ENCODE measurements around the gene ITPRIP.

The ITPRIP gene

DNA sequence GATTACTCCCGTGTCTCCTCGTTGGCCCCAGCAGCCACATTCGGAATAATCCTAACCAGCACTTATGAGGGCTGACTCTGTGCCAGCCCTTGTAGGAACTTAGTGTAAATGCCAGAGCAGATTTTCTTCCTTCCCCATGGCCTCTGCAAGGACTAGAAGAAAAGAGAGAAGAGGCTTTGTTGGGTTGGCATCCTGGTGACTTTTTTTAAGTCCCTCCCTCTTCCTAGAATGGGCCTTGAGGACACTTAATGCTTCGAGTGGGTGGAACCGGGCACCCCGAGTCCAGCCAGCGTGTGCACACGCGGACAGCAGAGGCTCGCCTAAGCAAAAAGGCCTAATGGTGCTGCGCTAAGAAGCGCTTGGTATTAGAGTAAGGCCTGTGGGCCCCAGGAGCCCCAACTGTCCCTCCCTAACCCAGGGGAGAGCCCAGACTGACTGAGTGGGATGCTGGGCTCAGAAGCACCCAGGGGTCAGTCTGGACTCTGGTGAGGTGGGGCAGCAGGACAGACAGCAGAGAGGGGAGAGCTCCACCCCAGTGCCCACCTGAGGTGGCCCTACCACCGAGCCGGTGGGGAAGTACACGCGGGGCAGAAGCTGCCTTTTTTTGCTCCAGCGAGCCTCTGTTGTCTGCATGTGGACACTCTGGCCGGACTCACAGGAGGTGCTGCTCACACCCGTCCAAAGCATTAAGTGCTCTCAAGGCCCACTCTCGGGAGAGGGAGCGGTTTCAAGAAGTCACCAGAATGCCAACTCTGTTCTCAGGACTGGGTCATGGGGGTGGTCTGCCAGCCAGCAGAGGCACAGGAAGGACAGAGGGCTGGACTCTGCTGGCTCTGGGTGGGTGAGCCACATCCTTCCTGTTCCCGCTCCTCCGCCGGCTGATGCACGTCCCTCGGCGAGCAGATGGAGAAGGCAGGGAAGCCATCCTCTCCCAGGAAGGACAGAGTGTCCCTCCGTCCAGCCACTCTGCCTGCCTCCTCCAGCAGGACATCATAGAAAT is 12.5 kb downstream of the ITPRIP start:
- no peak for DNase-seq

DNA sequence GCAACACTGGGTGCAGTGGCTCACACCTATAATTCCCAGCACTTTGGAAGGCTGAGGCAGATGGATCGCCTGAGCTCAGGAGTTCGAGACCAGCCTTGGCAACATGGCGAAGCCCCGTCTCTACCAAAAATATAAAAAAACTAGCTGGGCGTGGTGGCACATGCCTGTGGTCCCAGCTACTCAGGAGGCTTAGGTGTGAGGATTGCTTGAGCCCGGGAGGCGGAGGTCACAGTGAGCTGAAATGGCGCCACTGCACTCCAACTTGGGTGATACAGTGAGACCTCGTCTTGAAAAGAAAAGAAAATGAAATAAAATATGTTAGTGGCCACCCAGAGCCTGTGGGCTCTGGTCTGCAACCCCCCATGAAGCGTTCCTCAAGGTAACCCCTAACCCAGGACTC is 13.3 kb downstream of the ITPRIP start:
- DNase-seq = no peak

GRCh38 chr10:104324221-104324686 is 14.0 kb downstream of the ITPRIP start:
- DNase-seq = no peak

DNA sequence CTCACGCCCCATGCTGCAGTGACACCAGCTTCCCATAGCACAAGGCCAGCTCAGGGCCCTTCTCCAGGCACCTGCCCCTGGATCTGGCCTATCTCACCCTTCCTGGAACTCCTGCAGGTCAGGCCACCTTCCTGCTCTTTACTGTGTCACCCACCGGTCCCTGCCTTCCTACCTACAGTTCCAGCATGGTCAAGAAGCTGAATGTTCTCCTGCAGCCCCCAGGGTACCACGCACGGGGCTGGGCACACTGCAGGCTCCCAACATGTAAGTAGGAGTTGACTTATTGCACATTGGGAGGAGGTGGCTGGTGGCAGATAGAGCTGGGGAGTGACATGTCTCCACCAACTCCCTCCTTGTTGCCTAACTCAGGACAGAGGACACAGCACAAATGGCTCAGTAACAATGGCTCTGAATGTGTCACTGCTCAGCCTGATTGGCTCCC is 14.5 kb downstream of the ITPRIP start:
- DNase-seq = no peak

- no peak for DNase-seq
Observed at GRCh38 chr10:104323085-104323484, 15.2 kb downstream of the ITPRIP start.

DNA sequence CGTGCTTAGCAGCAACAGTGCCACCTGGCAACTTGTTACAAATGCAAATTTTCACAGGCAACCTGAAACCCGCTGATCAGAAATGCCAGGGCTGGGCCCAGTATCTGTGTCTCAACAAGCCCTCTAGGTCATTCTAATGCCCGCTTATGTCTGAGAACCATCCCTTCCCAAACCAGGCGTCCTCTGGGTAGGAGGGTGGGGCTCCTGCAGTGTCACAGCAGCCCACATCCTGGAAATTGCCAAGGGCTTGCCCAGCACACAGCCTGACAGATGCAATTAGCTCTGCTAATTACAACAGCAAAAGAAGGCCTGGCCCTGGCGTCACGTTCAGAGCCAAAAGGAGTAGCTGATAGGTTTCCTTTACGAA is 15.9 kb downstream of the ITPRIP start:
- no peak for DNase-seq

DNA sequence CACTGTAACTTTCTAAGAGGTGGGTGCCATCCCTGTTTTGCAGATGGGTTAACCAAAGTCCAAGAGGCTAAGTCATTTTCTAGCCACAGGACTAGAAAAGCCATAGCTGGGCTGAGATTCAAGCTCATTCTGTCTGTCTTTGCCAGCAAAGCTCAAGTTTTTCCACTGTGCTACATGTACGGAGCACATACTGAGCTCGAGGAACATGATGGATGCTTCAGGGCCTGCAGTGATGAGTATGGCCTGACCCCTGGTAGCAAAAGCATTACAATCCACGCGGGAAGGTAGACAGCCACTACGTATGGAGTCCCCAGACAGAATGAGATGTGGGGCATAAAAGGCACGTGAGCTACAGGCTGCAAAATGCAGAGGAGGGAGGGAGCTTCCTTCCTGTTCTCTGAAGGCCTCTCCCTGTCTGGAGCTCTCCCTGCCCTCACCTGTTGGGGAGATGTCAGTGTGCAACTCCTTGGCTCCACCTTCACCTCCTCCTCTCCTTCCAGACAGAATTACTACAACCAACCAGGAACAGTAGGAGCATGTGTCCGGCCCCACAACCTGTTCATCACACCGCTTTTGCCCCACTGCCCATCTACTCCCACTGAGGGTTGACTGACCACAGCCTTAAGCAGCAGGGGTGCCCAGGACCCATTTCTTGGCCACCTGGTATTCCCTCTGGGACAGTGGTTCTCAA is 16.4 kb downstream of the ITPRIP start:
- DNase-seq = no peak

DNA sequence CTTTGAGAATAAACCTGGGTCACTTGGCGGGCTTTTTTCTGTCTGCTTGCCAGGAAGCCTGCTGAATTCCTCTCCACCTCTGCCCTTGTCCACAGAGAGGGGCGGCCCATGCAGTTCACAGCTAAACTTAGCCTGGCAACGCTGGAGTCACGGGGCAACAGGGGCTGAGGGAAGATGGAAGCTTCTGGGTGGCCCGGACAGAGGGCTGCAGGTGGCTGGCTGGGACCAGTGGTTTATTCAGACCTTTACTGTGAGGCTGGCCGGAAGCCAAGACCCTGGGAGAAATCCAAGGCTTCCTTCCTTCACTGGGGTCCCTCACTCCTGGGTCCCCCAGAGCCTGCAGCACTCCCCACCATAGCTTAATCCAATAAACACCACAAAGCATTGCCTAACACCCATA is 17.0 kb downstream of the ITPRIP start:
- no peak for DNase-seq

DNA sequence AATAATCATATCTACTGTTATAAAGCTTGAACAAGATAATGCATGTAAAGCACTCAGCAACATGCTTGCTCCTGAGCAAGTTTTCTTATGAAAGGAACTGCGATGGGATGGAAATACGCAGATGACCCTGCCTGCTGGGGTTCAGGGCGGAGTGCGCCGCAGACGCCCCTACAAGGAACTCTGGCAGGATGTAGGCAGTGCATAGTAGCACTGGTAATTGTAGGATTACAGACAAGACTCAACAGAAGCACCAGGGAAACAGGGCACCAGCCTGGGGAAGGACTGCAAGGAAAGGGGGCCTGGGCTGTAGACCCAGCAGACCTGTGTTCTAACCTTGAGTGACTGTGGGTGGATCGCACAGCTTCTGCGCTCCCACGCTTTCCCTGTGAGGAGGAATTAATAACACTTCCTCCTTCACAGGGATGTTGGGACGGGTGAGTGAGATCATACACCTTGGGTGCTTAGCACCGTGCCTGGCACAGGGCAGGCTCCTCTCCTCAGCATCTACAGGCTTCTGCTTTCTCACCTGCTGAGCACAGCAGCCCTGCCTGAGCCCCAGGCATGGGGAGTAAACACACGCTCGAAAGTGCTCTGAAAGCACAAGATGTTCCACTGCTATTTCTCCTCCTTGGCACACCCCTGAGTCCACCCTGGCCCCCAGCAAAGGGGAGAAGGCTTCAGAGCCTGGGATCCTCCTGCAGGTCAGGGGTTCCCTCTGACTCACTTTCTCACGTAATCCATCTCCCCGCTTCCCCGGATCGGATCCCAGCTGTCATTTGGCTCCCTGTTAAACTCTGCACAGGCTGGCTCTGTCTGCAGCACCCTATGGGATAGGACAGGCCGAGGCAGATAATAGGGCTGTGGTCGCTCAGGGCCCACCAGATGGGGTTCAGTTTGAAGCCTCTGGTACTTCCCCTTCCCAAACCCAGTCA is 19.2 kb downstream of the ITPRIP start:
- DNase-seq = no peak

DNA sequence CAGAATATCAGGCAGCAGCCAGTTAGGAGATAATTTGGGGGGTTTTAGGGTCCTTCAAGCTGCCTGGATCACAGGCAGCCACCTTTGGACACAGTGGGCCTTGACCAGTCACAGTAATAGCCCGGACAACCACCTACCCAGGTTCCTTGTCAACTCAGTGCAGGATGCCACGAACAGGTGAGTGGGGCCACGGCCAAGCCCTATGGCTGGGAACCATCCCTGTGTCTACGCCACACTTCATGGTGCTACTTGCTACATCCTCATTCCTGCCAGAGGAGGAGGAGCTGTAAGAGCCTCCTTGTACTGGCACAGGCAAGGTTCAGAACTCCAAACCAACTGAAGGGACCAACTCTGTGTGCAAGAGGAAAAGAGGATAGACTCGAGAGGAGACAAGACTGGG is 19.9 kb downstream of the ITPRIP start:
- DNase-seq = no peak

GRCh38 chr10:104317726-104318299 is 20.5 kb downstream of the ITPRIP start:
- no peak for DNase-seq

DNA sequence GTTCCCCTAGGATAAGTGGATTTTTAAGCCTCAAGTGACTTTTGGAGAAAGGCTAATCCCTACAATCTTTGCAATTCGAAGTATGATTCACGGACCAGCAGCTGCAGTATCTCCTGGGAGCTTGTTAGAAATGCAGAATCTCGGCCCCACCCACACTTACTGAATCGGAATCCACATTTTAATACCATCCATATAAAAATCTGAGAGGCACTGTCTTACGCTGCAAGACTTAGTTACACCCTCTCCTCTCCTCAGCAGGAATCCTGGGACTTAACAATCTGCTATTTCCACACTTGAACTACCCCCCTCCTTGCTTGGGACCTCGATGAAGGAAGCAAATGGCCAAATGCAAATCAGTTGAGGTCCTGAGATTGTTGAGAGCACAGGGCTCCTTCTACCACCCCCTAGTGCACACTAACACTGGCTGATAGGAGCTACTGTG is 21.0 kb downstream of the ITPRIP start:
- no peak for DNase-seq

DNA sequence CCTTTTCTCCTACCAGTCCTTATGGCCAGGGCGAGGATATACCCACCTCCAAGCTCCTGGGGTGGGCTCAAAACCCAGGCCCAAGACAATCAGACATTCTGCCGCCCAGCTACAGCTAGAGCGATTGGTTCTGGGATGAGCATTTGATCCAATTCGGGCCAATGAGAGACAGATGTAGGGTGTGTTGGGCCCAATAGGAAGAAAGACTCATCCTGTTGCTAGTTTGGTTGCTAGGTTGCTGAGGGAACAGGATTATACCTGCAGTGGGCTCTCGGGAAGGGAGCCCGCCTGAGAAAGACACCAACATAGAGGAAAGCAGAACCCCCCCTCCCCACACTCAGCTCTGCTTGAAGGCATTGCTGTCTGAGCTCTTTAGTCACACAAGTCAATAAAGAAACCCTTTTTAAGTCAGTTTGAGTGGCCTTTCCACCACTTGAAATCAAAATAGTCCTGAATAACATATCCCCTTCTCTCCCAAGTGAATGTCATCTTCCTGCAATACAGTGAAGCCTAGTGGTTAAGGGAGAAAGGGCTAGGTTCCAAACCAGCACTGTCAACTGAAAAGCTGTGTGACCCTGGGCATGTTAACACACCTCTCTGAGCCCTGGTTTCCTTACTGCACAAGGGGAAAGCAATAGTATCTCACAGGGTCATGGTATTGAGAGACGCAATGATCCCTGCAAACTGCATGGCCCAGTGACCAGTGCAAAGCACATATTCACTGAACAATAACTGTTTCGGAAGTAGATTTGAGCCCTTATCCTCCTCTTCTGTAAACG is 21.8 kb downstream of the ITPRIP start:
- DNase-seq = no peak

GRCh38 chr10:104315486-104315921 is 22.8 kb downstream of the ITPRIP start:
- DNase-seq = no peak

DNA sequence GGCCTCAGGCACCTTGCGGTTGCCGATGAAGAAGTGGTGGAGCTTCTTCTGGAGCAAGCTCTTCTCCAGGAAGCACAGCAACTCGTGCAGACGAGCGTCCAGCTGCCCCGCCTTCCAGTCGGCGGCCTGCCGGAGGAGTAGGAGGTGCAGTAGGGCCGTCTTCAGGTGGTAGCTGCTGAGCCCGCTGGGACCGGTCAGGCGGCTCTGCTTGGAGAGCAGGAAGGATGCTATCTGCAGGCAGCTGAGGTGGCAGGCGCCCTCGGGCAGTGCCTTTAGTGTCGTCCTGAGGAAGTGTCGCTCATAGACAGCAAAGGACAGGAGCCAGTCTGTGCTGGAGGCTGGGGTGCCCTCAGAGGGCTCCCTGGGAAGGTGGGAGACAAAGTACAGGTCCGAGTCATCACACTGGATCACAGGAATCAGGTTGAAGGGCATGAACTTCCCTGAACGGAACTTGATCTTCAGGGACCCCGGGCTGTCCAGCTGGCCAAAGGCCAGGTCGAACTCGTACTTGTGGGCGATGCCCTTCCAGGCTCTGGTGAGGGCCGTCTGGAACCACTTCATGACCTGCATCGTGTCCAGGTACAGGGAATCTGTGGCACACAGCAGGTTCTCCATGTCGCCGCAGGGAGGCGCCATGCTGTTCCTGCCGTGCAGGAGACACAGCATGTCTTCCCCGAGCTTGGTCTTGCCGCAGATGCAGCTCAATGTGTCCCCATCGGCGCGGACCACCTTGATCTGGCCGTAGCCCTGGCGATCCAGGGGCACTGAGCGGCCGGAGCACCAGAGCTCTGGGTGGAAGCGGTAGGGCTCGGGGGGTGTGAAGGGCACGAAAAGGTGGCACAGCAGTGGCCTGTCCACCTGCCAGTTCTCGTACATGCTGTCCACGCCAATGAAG is 23.4 kb downstream of the ITPRIP start:
- DNase-seq = no peak

GRCh38 chr10:104311184-104311720 is 27.0 kb downstream of the ITPRIP start:
- no peak for DNase-seq

DNA sequence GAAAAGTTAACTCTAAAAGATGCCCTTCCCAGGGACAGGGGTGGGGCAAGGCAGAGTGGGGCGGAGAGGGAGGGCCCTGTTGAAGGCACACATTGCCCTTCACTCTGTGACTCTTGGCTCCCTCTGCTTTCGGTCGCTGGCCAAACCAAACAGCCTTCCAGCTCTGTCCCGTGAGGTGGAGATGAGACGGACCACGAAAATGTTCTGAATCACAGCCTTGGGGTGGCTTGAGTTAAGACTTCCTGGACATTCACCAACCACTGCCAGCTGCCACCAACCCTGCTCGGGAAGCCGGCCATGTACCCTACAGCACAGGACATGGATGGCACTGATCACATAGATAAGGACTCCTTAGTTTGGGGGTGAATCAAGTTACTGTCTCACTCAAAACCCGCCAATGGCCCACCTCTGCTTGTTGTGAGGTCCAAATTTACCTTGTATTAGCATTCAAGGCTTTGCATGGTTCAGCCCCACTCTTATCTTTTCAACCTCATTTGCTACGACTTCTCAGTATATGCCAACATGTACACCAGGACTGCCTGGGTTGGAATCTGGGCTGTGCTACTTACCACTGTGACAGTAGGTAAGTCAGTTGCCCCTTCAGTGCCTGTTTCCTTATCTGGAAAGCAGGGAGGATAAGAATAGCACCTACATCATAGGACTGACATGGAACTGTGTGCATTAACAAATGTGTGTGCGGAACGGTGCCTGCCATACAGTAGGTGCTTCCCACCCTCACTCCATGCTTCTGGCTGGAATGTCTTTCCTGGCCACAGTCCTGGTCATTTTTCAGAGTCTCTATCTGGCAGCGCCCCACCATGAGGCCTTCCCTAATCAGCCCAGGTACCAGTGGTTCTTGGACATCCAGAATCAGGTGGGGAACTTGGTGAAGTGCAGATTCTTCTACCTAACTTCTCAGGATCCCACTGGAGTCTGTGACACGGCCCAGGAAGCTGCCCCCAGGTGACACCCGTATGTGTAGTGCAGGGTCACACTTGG is 28.0 kb downstream of the ITPRIP start:
- DNase-seq = no peak

GRCh38 chr10:104308439-104308903 is 29.8 kb downstream of the ITPRIP start:
- DNase-seq = no peak

Measured in GOT3 (cell line).